HG02588 (cell line): ENCODE data around the gene SLC13A1.
"Not testable (repeated sequence)": the region's sequence is repeated elsewhere in the genome, so short reads cannot be mapped to it uniquely, and the experiment has no call there.

ENCODE experiments used
- ATAC-seq: cut with Tn5 transposase; IDR thresholded peaks from one replicate; pipeline ENCODE4 v1.9.1; 2021; ENCODE audit warnings: mild to moderate bottlenecking, moderate library complexity; ENCODE audit not compliant: unreplicated experiment

SLC13A1 gene, protein sequence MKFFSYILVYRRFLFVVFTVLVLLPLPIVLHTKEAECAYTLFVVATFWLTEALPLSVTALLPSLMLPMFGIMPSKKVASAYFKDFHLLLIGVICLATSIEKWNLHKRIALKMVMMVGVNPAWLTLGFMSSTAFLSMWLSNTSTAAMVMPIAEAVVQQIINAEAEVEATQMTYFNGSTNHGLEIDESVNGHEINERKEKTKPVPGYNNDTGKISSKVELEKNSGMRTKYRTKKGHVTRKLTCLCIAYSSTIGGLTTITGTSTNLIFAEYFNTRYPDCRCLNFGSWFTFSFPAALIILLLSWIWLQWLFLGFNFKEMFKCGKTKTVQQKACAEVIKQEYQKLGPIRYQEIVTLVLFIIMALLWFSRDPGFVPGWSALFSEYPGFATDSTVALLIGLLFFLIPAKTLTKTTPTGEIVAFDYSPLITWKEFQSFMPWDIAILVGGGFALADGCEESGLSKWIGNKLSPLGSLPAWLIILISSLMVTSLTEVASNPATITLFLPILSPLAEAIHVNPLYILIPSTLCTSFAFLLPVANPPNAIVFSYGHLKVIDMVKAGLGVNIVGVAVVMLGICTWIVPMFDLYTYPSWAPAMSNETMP

DNA sequence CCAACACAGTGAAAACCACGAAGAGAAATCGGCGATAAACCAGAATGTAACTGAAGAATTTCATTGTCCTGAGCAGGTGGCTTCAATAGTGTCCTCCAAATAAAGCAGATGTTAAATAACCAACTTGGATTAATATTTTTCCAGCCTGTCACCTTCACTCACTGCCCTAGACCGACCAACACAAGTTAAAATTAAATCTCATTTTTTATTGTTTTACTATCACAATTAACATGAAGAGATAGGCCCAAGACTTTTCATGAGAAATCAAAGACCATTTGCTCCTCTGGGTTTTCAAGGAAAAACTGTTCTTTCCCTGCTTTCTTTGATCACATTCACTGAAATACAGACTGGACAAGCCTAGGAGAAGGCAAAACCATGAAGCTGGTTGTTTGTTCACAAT, at the start of gene SLC13A1:
TSS of gene SLC13A1 (minus strand) at position 87 of the 400 bp plus-strand sequence. CDS start at position 64, 23 bp downstream.
- ATAC-seq = no peak

DNA sequence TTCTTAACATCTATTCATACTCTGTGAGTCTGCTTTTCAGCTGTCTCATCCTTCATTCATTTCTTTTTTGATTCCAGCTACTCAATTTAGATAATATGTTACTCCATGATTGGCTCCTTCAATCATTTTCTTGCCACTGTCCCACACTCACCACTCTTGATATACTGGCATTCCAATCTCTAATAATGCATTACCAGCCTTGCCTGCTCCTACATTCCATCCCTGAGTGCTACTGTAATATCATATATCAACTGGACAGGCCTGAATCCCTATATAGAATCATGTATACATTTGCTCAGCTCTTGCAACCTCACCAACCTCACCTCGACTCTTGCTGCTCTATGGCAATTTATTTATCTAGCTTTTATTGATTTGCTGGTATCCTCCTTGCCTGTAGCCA, 45.0 kb upstream of the SLC13A1 start:
- no peak for ATAC-seq

DNA sequence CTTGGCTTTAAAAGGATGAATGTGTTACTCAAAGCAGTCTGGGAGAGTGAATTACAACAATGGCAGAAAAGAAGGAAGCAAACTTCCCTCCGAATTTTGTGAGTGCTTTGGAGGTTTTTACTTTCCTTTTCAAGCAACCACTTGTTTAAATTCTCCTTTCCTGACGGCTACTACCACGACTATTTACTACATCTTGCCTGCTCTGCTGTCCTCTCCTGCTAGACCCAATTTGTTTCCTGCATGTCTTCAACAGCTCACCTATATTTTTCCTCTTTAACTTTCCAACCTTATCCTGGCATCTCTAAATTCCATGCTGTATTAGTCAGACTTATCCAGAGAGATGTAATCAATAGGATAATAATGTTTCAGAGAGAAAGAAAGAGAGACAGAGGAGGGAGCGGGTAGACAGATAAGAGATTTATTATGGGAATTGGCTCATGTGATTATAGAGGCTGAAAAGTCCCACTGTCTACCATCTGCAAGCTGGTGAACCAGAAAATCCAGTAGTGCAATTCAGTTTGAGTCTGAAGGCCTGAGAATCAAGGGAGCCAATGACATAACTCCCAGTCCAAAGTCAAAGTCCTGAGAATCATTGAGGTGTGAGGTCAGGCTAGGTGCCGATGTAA, 42.8 kb upstream of the SLC13A1 start:
- no peak for ATAC-seq

DNA sequence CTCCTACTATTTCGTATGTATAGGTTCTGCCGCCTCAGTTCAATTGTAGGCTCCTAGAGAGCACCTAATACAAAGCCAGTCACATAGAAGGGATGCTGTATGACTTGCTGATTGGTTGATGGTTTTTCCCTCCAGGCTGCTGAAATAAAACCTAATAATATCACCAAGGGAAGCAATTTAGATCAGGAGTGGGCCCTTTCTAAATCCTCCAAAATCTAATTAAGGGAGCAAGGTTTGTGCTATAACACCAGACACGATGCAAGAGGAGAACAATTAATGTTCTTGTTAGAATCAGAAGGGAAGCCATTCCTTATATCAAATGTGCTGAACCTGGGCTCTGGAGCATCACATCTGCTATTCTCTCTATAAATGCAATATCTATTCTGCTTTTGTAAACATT, 42.0 kb upstream of the SLC13A1 start:
- ATAC-seq = no peak

DNA sequence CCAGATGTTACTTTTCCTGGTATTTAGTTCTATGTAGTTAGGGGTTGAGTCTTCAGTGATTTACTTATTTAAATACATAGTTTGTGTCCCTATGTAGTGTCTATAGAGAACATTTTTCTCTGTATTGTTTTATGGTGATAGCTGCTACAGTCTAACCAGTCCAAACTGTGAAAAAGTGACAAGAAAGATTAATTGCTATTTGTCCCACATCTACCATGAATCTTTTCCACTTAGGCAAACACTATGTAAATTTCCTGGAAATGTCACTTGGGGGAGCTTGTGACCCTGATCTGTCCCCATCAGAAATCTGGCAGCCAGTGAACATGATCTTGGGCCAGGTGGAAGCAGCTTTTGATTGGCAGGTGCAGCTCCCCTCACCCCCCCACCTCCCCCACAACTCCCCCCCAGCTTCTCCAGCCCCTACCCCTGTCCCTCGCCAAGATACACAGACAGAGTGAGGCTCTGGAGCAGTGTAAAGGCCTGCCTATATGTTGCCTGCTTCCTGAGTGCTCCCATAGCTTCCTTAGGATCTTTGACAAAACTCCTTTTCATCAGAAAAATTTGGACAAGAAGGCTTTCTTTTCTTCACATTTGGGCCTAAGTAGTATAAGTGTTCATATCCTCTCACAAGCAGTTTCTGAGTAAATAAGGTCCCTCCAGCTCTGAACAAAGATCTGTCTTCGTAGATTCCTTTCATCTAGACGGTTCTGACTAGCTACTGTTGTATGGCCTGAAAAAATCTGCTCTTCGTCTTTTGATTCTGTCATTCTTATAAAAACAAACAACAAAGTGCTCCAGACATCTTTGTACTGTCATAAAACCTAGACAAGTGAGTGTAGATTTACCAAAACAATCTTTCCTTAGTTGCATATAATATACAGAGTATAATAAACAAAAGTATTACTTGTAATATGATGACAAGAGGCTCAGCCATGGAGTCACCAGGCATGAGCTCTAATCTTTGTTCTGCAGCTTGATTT, 31.5 kb upstream of the SLC13A1 start:
- ATAC-seq = no peak

DNA sequence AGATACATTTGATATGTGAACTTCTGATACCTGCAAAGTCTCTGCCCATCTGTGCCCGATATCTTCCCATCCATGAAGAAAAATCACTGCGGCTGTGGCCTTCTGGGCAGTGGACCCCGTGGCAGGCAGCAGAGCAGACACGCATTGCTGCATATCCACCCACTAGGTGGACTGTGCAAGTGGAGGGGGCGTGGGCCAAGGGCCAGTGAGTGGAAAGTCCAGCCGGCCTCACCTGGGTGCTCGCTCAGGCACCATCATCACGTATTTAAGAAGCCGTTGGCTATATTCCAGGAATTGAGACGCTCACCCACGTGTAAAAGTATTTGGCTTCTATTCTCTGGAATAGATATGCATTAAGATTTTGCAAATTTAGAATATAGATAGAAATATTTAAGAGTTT, 30.8 kb upstream of the SLC13A1 start:
- ATAC-seq = no peak

DNA sequence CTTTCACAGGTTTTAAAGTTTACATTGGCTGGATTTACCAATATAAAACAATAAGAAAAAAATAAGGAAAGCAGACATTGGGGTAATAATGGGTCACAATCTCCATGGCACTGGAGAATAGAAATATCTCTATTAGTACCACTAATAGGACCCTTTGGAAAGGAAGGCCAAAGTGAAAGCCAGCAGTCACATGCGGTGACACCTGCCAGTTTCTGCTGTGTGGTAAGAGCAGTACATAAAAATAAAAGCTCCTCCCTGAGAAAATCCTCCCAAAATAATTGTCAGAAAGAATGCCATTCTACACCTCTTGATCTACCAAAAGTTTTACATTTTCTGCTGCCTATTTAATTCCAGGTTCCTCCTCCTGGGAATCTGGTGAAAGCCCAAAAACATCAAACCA, 30.4 kb upstream of the SLC13A1 start:
- ATAC-seq = no peak

DNA sequence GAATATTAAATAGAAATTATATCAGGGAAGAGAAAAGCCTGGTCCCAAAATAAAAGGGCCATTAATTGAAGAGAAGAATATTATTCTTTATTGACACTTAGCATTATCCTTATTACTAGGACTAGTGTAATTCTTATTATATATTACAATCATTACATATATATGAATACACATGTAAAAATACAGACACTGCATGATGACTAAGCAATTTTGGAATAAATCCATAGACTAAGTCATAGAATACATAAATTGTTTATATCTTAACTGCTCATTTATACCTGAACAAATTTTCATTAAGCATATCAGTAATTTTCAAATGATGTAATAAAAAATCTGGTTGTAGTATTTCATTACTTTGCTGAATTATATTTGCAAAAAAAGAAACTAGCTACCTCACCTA, 29.7 kb upstream of the SLC13A1 start:
- no peak for ATAC-seq

DNA sequence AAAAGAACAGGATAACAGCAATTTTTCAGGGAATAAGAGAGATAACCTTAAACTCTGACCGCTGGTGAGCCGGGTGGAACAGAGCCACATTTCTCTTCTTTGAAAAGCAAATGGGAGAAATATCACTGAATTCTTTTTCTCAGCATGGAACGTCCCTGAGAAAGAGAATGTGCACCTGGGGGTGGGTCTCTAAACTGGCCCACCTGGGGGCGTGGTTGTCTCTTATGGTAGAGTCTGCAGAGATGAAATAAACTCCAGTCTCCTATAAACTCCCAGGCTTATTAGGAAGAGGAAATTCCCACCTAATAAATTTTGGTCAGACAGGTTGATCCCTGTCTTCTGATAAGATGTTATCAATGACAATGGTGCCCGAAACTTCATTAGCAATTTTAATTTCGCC, 27.9 kb upstream of the SLC13A1 start:
- not testable (repeated sequence) for ATAC-seq

DNA sequence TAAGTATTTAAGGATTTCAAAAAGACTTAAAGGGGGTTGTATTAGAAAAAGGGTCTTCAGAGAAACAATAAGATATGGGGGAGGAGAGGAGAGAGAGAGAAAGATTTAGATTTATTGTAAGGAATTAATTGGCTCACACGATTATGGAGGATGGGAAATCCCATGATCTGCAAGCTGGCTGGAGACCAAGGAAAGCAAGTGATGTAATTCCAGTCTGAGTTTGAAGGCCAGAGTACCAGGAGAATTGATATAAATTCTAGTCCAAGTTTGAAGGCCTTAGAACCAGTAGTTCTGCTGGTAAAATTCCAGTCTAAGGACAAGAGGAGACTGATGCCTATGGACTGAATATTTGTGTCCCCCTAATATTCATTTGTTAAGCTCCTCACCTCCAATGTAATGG, 20.6 kb upstream of the SLC13A1 start:
- ATAC-seq = no peak

DNA sequence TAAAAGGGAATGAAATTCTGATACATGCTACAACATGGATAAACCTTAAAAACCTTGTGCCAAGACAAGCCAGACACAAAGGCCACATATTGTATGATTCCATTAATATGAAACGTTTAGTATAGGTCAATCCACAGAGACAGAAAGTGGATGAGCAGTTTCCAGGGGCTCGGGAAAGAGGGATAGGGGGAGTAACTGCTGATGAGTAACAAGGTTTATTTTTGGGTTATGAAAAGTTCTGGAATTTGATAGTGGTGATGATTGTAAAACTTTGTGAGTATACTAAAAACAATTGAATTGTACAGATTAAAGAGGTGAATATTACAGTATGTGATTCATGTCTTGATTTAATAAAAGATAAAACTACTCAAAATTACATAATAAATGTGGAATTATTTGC, 19.1 kb upstream of the SLC13A1 start:
- ATAC-seq = no peak

DNA sequence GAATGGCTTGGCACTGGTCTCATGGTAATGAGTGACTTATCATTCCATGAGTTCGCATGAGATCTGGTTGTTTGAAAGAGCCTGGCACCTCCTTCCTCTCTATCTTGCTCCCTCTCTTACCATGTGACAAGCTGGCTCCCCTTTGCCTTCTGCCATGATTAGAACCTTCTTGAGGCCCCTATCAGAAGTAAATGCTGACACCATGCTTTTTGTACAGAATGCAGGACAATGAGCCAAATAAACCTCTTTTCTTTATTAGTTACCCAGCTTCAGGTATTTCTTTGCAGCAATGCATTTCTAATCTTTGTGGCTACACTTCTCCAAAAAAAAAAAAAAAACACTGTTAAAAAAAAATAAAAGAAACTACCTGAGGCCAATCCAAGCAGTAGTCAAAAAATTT, 17.1 kb upstream of the SLC13A1 start:
- ATAC-seq = no peak

DNA sequence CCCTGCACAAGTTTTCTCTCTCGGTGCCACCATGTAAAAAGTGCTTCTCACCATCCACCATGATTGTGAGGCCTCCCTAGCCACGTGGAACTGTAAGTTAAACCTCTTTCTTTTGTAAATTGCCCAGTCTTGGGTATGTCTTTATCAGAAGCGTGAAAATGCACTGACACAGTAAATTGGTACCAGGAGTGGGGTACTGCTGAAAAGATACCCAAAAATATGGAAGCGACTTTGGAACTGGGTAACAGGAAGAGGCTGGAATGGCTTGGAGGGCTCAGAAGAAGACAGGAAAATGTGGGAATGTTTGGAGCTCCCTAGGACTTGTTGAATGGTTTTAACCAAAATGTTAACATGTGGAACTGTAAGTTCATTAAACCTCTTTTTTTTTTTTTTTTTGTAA, 15.6 kb upstream of the SLC13A1 start:
- ATAC-seq = no peak

DNA sequence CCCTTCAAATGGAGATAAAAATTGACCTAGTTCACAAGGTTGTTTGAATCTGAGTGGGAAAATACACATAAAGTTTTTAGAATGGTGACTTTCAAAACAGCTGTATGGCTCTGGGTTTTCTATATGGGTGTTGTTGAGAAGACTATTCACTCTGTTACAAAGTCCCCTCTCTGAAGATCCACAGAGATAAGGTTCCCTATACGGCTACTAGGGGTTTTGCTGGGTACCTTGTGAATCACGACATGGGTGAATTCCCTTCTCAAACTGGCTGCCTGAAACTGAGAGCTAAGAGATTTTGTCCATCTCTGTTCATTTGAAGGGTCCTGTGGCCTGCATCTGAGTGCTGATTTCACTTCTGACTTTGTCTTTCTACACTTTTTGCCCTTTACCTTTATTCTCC, 11.8 kb upstream of the SLC13A1 start:
- no peak for ATAC-seq

DNA sequence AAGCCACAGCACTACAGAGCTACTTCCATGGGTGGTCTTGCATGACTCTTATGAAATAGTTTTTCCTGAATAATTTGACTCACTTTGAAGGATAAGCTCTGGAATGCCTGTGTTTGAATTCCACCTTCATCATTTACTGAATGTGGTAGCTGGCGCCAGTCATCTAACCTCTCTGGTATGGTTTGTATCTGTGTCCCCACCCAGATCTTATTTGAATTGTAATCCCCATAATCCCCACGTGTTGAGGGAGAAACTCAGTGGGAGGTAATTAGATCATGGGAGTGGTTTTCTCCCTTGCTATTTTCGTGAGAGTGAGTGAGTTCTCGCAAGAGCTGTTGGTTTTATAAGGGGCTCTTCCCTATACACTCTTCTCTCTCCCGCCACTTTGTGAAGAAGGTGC, 11.2 kb upstream of the SLC13A1 start:
- no peak for ATAC-seq

DNA sequence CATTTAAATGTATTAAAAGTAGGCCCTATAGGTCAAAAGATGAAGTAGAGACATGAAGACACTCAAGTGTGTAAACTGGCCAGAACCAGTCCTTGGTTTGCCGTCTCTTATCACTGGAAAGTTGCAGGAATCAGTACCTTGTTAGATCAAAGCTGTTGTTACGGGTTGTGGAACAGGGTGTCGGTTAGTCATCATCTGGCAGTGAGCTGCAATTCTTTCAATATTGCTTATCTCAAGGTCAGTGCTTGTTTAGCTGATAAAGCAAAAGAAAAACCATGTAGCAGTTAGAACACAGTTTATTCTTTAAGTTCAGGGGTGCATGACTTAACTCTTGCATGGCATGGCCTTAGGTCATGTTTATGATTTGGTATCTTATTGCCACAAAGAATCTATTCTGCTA, 10.0 kb upstream of the SLC13A1 start:
- ATAC-seq = no peak

DNA sequence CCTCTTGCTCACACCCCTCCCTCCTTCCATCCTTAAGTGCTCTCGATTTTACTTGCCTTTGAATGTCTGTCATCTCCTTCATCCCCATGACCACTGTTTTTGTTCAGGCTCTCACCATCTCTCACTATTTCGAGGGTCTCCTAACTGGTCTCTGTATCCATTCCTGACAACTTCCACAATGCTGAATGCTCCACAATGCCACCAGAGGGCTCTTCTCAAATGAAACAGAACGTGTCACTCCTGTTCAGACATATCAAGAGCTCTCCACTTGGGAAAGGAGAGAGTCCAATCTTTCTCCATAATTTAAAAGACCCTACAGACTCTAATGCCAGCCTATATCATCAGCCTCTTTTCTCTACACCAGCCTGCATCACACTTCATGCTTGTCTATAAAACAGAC, 9.0 kb upstream of the SLC13A1 start:
- ATAC-seq = no peak

DNA sequence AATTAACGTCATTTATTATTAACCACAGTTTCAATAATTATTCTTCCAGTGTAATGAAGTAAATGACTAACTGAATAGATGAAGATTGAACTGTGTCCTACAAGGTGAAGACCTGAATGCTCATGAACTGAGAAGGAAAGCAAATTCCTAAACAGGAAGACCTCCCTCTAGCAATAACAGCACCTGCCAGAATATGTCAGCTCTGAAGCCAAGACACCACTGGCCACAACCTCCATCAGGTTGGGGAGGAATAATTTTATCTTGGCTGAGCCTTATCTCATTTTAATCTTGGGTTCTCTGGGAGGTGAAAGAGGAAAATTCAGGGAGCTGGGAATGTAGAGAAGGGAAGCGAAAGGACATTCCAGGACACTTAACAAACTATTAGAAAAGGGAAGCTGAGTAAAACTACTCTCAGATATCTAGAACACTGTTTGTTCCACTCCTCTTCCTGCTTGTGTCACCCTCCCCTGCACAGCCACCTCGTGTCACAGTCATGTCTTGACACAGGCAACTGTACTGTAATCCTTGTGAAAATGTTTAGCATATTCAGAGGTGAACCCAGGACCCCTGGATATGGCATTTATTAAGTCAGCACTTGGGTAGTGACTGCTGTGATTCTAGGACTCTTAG, 4.6 kb upstream of the SLC13A1 start:
- no peak for ATAC-seq

DNA sequence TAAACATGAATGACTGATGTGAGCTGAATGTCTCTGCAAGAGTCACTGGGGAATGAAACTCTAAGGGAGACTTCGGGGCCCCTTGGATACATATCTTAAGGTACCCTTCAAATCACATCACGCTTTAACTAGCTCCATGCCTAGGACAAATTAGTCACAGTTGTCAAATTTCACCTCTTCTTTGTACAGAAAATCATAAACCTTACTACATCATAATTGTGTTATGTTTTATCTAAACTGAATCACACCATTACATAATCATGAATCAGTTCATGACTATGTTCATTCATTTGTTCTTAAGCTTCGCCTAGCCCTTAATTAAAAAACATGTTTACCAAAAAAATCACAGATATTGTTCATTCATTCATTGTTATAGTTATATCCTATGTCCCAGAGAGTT, 2.1 kb upstream of the SLC13A1 start:
- no peak for ATAC-seq
